HG03342 (cell line): ENCODE measurements around the gene SLC22A23.

Source experiments
- ATAC-seq: cut with Tn5 transposase; IDR thresholded peaks from one replicate; pipeline ENCODE4 v1.9.1; 2021; ENCODE audit warnings: mild to moderate bottlenecking, moderate library complexity; ENCODE audit not compliant: unreplicated experiment

Gene SLC22A23

GRCh38 chr6:3322366-3322890, 134.4 kb downstream of the SLC22A23 start:
- no peak for ATAC-seq

- ATAC-seq, result no peak
Measured at GRCh38 chr6:3321875-3322274, 135.0 kb downstream of the SLC22A23 start.

GRCh38 chr6:3321042-3321441, 135.8 kb downstream of the SLC22A23 start:
- no peak for ATAC-seq

GRCh38 chr6:3320238-3320811, 136.5 kb downstream of the SLC22A23 start:
- ATAC-seq, result no peak

GRCh38 chr6:3319610-3320200, 137.1 kb downstream of the SLC22A23 start:
- ATAC-seq, result no peak

GRCh38 chr6:3318821-3319540, 137.9 kb downstream of the SLC22A23 start:
- ATAC-seq, result no peak

GRCh38 chr6:3318226-3318625, 138.6 kb downstream of the SLC22A23 start:
- ATAC-seq, result no peak

GRCh38 chr6:3317741-3318211, 139.1 kb downstream of the SLC22A23 start:
- ATAC-seq, result no peak

GRCh38 chr6:3316818-3317217, 140.0 kb downstream of the SLC22A23 start:
- no peak for ATAC-seq

- no peak for ATAC-seq
Measured at GRCh38 chr6:3316331-3316730, 140.5 kb downstream of the SLC22A23 start.

GRCh38 chr6:3315841-3316240, 141.0 kb downstream of the SLC22A23 start:
- no peak for ATAC-seq

- no peak for ATAC-seq
Measured at GRCh38 chr6:3314621-3315467, 142.0 kb downstream of the SLC22A23 start.

GRCh38 chr6:3314176-3314575, 142.7 kb downstream of the SLC22A23 start:
- no peak for ATAC-seq

- no peak for ATAC-seq
Measured at GRCh38 chr6:3312604-3313231, 144.1 kb downstream of the SLC22A23 start.

- ATAC-seq, result no peak
Measured at GRCh38 chr6:3311826-3312225, 145.0 kb downstream of the SLC22A23 start.

- ATAC-seq, result no peak
Measured at GRCh38 chr6:3310703-3311102, 146.1 kb downstream of the SLC22A23 start.

- ATAC-seq, result no peak
Measured at GRCh38 chr6:3310051-3310448, 146.8 kb downstream of the SLC22A23 start.

- no peak for ATAC-seq
Measured at GRCh38 chr6:3309391-3310050, 147.3 kb downstream of the SLC22A23 start.

- no peak for ATAC-seq
Measured at GRCh38 chr6:3308106-3308505, 148.7 kb downstream of the SLC22A23 start.

GRCh38 chr6:3307436-3307835, 149.4 kb downstream of the SLC22A23 start:
- ATAC-seq, result no peak
